SK-N-SH (cell line): ENCODE results near the gene DYRK1A. TPM values are rescaled to one million over a fixed set of nuclear protein-coding genes. Genes with fewer than 3 reads are reported as not detected.

Source experiments
- CTCF ChIA-PET: fragments of 300-600, 350-600 bp; formaldehyde crosslinking; extraction: SDS; loops from one replicate; lab custom pipeline; 2021; lab: Yijun Ruan, JAX
- POLR2A ChIA-PET: fragments of 350-600 bp; sonication (Branson Sonifier 250); formaldehyde crosslinking; extraction: SDS; loops from one replicate; lab custom pipeline; 2020; ENCODE audit warnings: antibody characterized with exemption, inconsistent platforms; lab: Yijun Ruan, JAX
- DNase-seq: peaks from one replicate; pipeline ENCODE4 v3.0.0; 2012
- H2AFZ ChIP-seq: fragments of 200-600 bp; sonication (generic); 2 replicates; pipeline ENCODE4 v1.8.1; 2016; ENCODE audit warnings: antibody characterized with exemption, mild to moderate bottlenecking, low read depth
- H3F3A ChIP-seq: fragments of 200-600 bp; sonication (generic); replicated peaks from 2 replicates; pipeline ENCODE3; 2016; ENCODE audit warnings: antibody characterized with exemption, mild to moderate bottlenecking; ENCODE audit not compliant: insufficient read depth
- H3K27ac ChIP-seq, 2 experiments: fragments of 200-500 bp in 1 of 2; fragments of 200-600 bp in 1 of 2; sonication (Bioruptor generic) in 1 of 2; sonication (generic), shearing (Covaris generic) in 1 of 2; 2 replicates each; pipeline versions ENCODE4 v1.5.1 to v1.6.1; 2014 to 2016; ENCODE audit warnings: low read depth in 2 of 2, inconsistent platforms in 1 of 2, low read length in 1 of 2, mild to moderate bottlenecking in 1 of 2, mixed read lengths in 1 of 2
- H3K27me3 ChIP-seq: fragments of 200-600 bp; sonication (generic), shearing (Covaris generic); 2 replicates; pipeline ENCODE4 v1.6.1; 2016; ENCODE audit warnings: mixed run types; ENCODE audit not compliant: insufficient read depth
- H3K36me3 ChIP-seq, 2 experiments: fragments of 200-500 bp in 1 of 2; fragments of 200-600 bp in 1 of 2; sonication (Bioruptor generic) in 1 of 2; sonication (generic) in 1 of 2; replicated peaks in 1 of 2; 2 replicates each; pipeline versions ENCODE3 to v1.5.1; 2014 to 2016; ENCODE audit warnings: low read length in 1 of 2, mild to moderate bottlenecking in 1 of 2; ENCODE audit not compliant: insufficient read depth in 2 of 2, control insufficient read depth in 1 of 2
- H3K4me1 ChIP-seq, 2 experiments: fragments of 200-500 bp in 1 of 2; fragments of 200-600 bp in 1 of 2; sonication (Bioruptor generic) in 1 of 2; sonication (generic), shearing (Covaris generic) in 1 of 2; 2 replicates each; pipeline versions ENCODE4 v1.5.1 to v1.6.1; 2014 to 2016; ENCODE audit warnings: low read depth in 1 of 2, low read length in 1 of 2, mixed run types in 1 of 2; ENCODE audit not compliant: insufficient read depth in 2 of 2, control insufficient read depth in 1 of 2
- H3K4me2 ChIP-seq: fragments of 200-600 bp; sonication (generic), shearing (Covaris generic); 2 replicates; pipeline ENCODE4 v1.6.1; 2017; ENCODE audit warnings: mixed run types
- H3K4me3 ChIP-seq, 2 experiments: fragments of 200-500 bp in 1 of 2; fragments of 200-600 bp in 1 of 2; sonication (Bioruptor generic) in 1 of 2; sonication (generic), shearing (Covaris generic) in 1 of 2; 2 replicates each; pipeline versions ENCODE4 v1.5.1 to v1.8.1; 2014 to 2016; ENCODE audit warnings: low read depth in 2 of 2, inconsistent platforms in 1 of 2, low read length in 1 of 2, mild to moderate bottlenecking in 1 of 2, mixed read lengths in 1 of 2, moderate library complexity in 1 of 2
- H3K79me2 ChIP-seq: fragments of 200-600 bp; sonication (generic); 2 replicates; pipeline ENCODE4 v1.8.1; 2017; ENCODE audit warnings: mild to moderate bottlenecking; ENCODE audit not compliant: insufficient read depth
- H3K9ac ChIP-seq: fragments of 200-600 bp; sonication (generic); 2 replicates; pipeline ENCODE4 v1.6.1; 2017; ENCODE audit warnings: mixed run types
- H3K9me2 ChIP-seq: fragments of 200-600 bp; sonication (generic); 2 replicates; pipeline ENCODE4 v1.6.1; 2017; ENCODE audit warnings: mixed run types
- H3K9me3 ChIP-seq: fragments of 200-600 bp; sonication (generic); 2 replicates; pipeline ENCODE4 v1.6.1; 2017; ENCODE audit warnings: mixed run types, mild to moderate bottlenecking, moderate library complexity
- H4K20me1 ChIP-seq: fragments of 200-600 bp; sonication (generic); 2 replicates; pipeline ENCODE4 v1.6.1; 2017; ENCODE audit warnings: mild to moderate bottlenecking, mixed run types; ENCODE audit not compliant: insufficient read depth
- EZH2phosphoT487 ChIP-seq: fragments of 200-600 bp; sonication (generic); IDR thresholded peaks from 2 replicates; pipeline ENCODE4 v1.6.1; 2017; ENCODE audit warnings: low read depth, mixed run types, mild to moderate bottlenecking, antibody characterized with exemption, moderate library complexity, borderline replicate concordance
- FOXJ3 ChIP-seq: sonication (generic); formaldehyde crosslinking; IDR thresholded peaks from 2 replicates; pipeline ENCODE4 v1.5.1; 2020; ENCODE audit warnings: mild to moderate bottlenecking, missing genetic modification reagents
- JUND ChIP-seq: IDR thresholded peaks from 2 replicates; pipeline ENCODE4 v1.4.0; 2012
- MAX ChIP-seq: IDR thresholded peaks from 2 replicates; pipeline ENCODE4 v1.4.0; 2012; ENCODE audit warnings: low read depth
- MXI1 ChIP-seq: IDR thresholded peaks from 2 replicates; pipeline ENCODE4 v1.6.1; 2012; ENCODE audit warnings: mild to moderate bottlenecking, low read depth, low read length, improper control_type of control experiment
- NRF1 ChIP-seq: IDR thresholded peaks from 2 replicates; pipeline ENCODE4 v1.6.1; 2012; ENCODE audit warnings: low read depth, mild to moderate bottlenecking, low read length
- PBX3 ChIP-seq: IDR thresholded peaks from 2 replicates; pipeline ENCODE4; 2012
- REST ChIP-seq: IDR thresholded peaks from 2 replicates; pipeline ENCODE4 v1.6.1; 2012; ENCODE audit warnings: mild to moderate bottlenecking, low read depth, low read length, moderate library complexity
- RXRA ChIP-seq: IDR thresholded peaks from 2 replicates; pipeline ENCODE4 v1.4.0; 2012; ENCODE audit warnings: low read depth, mild to moderate bottlenecking, borderline replicate concordance
- SIN3A ChIP-seq: IDR thresholded peaks from 2 replicates; pipeline ENCODE4 v1.6.1; 2012; ENCODE audit warnings: low read depth, mild to moderate bottlenecking, low read length, moderate library complexity, borderline replicate concordance
- SMC3 ChIP-seq: IDR thresholded peaks from 2 replicates; pipeline ENCODE4 v1.6.1; 2012; ENCODE audit warnings: low read depth, low read length, improper control_type of control experiment
- TAF1 ChIP-seq: IDR thresholded peaks from 2 replicates; pipeline ENCODE4 v1.6.1; 2012; ENCODE audit warnings: low read depth, mild to moderate bottlenecking, low read length, moderate library complexity, borderline replicate concordance
- TEAD4 ChIP-seq: IDR thresholded peaks from 2 replicates; pipeline ENCODE4 v1.4.0; 2012; ENCODE audit warnings: mild to moderate bottlenecking, borderline replicate concordance; ENCODE audit not compliant: insufficient read depth
- USF2 ChIP-seq: fragments of 150-350 bp; IDR thresholded peaks from 2 replicates; pipeline ENCODE4 v1.6.1; 2017; ENCODE audit warnings: antibody characterized with exemption, low read length, low read depth, borderline replicate concordance
- YY1 ChIP-seq: IDR thresholded peaks from 2 replicates; pipeline ENCODE4 v1.4.0; 2012; ENCODE audit warnings: low read depth, mild to moderate bottlenecking
- ZBTB33 ChIP-seq: IDR thresholded peaks from 2 replicates; pipeline ENCODE4 v1.4.0; 2012; ENCODE audit warnings: low read depth, borderline replicate concordance
- WGBS: methylation state at CpG from one replicate; pipeline ENCODE4 v1.1.6; 2017; ENCODE audit warnings: low lambda C conversion rate; 5-methylcytosine and 5-hydroxymethylcytosine counted together
- polyA plus RNA-seq, 3 experiments: library from polyadenylated mRNA; depleted of rRNA; stranded (reverse); fragments of >200 nt; gene quantifications; 2 replicates each; pipeline ENCODE4 v1.2.3, GENCODE V29; 2012
- TF ChIP-seq, protein P1 (sequence below): fragments of 200-600 bp; sonication (generic); IDR thresholded peaks from 2 replicates; pipeline ENCODE4 v1.6.1; 2017; ENCODE audit warnings: antibody characterized with exemption, mild to moderate bottlenecking, moderate library complexity
- TF ChIP-seq, protein P2 (sequence below): fragments of 150-350 bp; IDR thresholded peaks from 2 replicates; pipeline ENCODE4 v1.6.1; 2016; ENCODE audit warnings: mild to moderate bottlenecking, low read depth, low read length

Gene DYRK1A
- polyA plus RNA-seq, 1 of the 3 experiments (the other 2 are of a cell fraction) = 19.3 TPM

DNA sequence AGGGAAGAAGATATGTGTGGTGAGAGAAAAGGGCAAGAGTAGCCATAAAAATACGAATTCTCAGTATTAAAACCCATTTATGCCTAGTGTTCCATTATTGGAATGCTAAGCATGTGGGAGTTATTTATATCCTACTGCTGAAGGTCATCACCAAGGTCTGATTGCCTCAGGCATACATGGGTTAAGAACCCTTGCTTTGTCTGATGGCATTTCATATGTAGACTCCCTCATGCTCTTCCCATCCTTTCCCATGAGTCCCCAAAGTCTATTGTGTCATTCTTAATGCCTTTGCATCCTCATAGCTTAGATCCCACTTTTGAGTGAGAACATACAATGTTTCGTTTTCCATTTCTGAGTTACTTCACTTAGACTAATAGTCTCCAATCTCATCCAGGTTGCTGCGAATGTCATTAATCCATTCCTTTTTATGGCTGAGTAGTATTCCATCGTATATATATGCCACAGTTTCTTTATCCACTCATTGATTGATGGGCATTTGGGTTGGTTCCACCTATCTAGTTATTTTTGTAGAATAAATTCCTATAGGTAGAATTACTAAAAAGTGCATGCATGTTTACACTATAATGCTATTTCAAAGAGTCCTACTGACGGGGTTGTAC lies 172.5 kb downstream of the DYRK1A start:
- no peak overlapping the region for H3K4me3 ChIP-seq
- no peaks in the 10 kb centered on the region for H4K20me1 ChIP-seq
- H3K27ac ChIP-seq = no peak overlapping the region
- WGBS = 36% methylated on average over 5 of the region's 5 CpGs
- no peaks in the 10 kb centered on the region for H3K36me3 ChIP-seq
- H3F3A ChIP-seq = peaks cover 3% of the 10 kb centered on the region
- no peaks in the 10 kb centered on the region for H3K4me1 ChIP-seq
- H3K4me2 ChIP-seq = no peak overlapping the region
- DNase-seq = no peak
- H3K9me2 ChIP-seq = no peaks in the 10 kb centered on the region
- CTCF ChIA-PET = no interaction called here
- H3K27me3 ChIP-seq = no peaks in the 10 kb centered on the region
- TF ChIP-seq JUND (no peak), EZH2phosphoT487 (no peak), SMC3 (no peak), NRF1 (no peak), RXRA (no peak), SIN3A (no peak), REST (no peak), PBX3 (no peak), YY1 (no peak), MAX (no peak), TEAD4 (no peak), ZBTB33 (no peak), FOXJ3 (CRISPR knock-in tag) (no peak), MXI1 (no peak), TAF1 (no peak), USF2 (no peak)
- TF ChIP-seq, protein P1, sequence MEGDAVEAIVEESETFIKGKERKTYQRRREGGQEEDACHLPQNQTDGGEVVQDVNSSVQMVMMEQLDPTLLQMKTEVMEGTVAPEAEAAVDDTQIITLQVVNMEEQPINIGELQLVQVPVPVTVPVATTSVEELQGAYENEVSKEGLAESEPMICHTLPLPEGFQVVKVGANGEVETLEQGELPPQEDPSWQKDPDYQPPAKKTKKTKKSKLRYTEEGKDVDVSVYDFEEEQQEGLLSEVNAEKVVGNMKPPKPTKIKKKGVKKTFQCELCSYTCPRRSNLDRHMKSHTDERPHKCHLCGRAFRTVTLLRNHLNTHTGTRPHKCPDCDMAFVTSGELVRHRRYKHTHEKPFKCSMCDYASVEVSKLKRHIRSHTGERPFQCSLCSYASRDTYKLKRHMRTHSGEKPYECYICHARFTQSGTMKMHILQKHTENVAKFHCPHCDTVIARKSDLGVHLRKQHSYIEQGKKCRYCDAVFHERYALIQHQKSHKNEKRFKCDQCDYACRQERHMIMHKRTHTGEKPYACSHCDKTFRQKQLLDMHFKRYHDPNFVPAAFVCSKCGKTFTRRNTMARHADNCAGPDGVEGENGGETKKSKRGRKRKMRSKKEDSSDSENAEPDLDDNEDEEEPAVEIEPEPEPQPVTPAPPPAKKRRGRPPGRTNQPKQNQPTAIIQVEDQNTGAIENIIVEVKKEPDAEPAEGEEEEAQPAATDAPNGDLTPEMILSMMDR = no peak
- TF ChIP-seq, protein P2, sequence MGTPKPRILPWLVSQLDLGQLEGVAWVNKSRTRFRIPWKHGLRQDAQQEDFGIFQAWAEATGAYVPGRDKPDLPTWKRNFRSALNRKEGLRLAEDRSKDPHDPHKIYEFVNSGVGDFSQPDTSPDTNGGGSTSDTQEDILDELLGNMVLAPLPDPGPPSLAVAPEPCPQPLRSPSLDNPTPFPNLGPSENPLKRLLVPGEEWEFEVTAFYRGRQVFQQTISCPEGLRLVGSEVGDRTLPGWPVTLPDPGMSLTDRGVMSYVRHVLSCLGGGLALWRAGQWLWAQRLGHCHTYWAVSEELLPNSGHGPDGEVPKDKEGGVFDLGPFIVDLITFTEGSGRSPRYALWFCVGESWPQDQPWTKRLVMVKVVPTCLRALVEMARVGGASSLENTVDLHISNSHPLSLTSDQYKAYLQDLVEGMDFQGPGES = no peak
- TF ChIP-seq, all 33 proteins: peak for 0
- H3K79me2 ChIP-seq = no peaks in the 10 kb centered on the region
- peaks cover 11% of the 10 kb centered on the region for H3K9me3 ChIP-seq
- POLR2A ChIA-PET = no interaction called here
- H3K9ac ChIP-seq = no peak overlapping the region
- H2AFZ ChIP-seq = no peak overlapping the region
